GM12878 (cell line): ENCODE measurements around the gene ADSS1. TPM values are rescaled to one million over a fixed set of nuclear protein-coding genes. Genes with fewer than 3 reads are reported as not detected.

ENCODE experiments used
- ATAC-seq: fragments of 200-7000 bp; cut with Tn5 transposase; 3 replicates; pipeline ENCODE4 v1.9.1; 2020; ENCODE audit warnings: mild to moderate bottlenecking, moderate library complexity
- Bru-seq: library from RNA; stranded (reverse); fragments of 400-500 nt; gene quantifications from one replicate; lab custom pipeline; 2021; lab: Mats Ljungman, UMichigan
- BruChase-seq, 2 experiments: library from RNA; stranded (reverse); fragments of 400-500 nt; gene quantifications; one replicate each; lab custom pipeline; 2021; lab: Mats Ljungman, UMichigan
- BruUV-seq: library from RNA; stranded (reverse); fragments of 400-500 nt; replicated peaks from 2 replicates; lab custom pipeline; 2021; lab: Mats Ljungman, UMichigan
- CTCF ChIA-PET: fragments of 300-600 bp; sonication (Branson Sonifier 250); formaldehyde crosslinking; extraction: SDS; loops from one replicate; lab custom pipeline; 2021; ENCODE audit warnings: inconsistent platforms; lab: Yijun Ruan, JAX
- POLR2A ChIA-PET: fragments of 350-600 bp; formaldehyde crosslinking; extraction: SDS; loops from one replicate; lab custom pipeline; 2021; ENCODE audit warnings: inconsistent platforms; lab: Charles Lee
- RAD21 ChIA-PET: fragments of 300-600 bp; sonication (Branson Sonifier 250); formaldehyde crosslinking; loops from one replicate; lab custom pipeline; 2023; ENCODE audit warnings: antibody characterized with exemption; ENCODE audit not compliant: unreplicated experiment; lab: Charles Lee
- SMC1A ChIA-PET: fragments of 300-600 bp; sonication (Branson Sonifier 250); formaldehyde crosslinking; loops from one replicate; lab custom pipeline; 2023; ENCODE audit not compliant: unreplicated experiment, uncharacterized antibody; lab: Charles Lee
- DNase-seq: peaks from one replicate; pipeline ENCODE4 v3.0.0-alpha.2; 2011; ENCODE audit warnings: low read depth, low spot score
- FAIRE-seq: peaks from 3 replicates; lab custom pipeline; 2011; peaks lifted over from hg19 to GRCh38; lab: Jason Lieb, UNC
- H2AFZ ChIP-seq: 2 replicates; pipeline ENCODE4 v1.6.0; 2011; ENCODE audit warnings: low read depth, low read length, control low read depth; ENCODE audit not compliant: control insufficient read depth
- H3K27ac ChIP-seq: 2 replicates; pipeline ENCODE4 v1.5.1; 2011; ENCODE audit warnings: control low read depth; ENCODE audit not compliant: control insufficient read depth, insufficient read depth
- H3K27me3 ChIP-seq, 2 experiments: replicated peaks in 1 of 2; 2 replicates each; pipeline versions ENCODE4 v1.6.0 to v1.6.1; 2011; ENCODE audit warnings: low read length in 1 of 2; ENCODE audit not compliant: control insufficient read depth in 2 of 2, insufficient read depth in 2 of 2
- H3K36me3 ChIP-seq, 2 experiments: 2 replicates each; pipeline ENCODE4 v1.5.1; 2011; ENCODE audit warnings: low read length in 1 of 2; ENCODE audit not compliant: control insufficient read depth in 2 of 2, insufficient read depth in 2 of 2
- H3K4me1 ChIP-seq: 2 replicates; pipeline ENCODE4 v1.6.1; 2011; ENCODE audit warnings: mild to moderate bottlenecking, low read length, moderate library complexity, mixed read lengths; ENCODE audit not compliant: control insufficient read depth, insufficient read depth
- H3K4me2 ChIP-seq: 2 replicates; pipeline ENCODE4 v1.6.0; 2011; ENCODE audit warnings: control low read depth; ENCODE audit not compliant: control insufficient read depth, insufficient read depth
- H3K4me3 ChIP-seq: fragments of 200-600 bp; sonication (generic); 2 replicates; pipeline ENCODE4 v1.5.1; 2016
- H3K79me2 ChIP-seq: 2 replicates; pipeline ENCODE4 v1.6.0; 2011; ENCODE audit warnings: low read length; ENCODE audit not compliant: control insufficient read depth, insufficient read depth
- H3K9ac ChIP-seq: 2 replicates; pipeline ENCODE4 v1.8.0; 2011; ENCODE audit warnings: low read length, control low read depth, mixed read lengths; ENCODE audit not compliant: control insufficient read depth, insufficient read depth
- H3K9me3 ChIP-seq: replicated peaks from 3 replicates; pipeline ENCODE4 v1.5.1; 2011; ENCODE audit warnings: mild to moderate bottlenecking, low read length; ENCODE audit not compliant: control insufficient read depth, insufficient read depth
- H4K20me1 ChIP-seq: 2 replicates; pipeline ENCODE4 v1.6.0; 2011; ENCODE audit not compliant: control insufficient read depth, insufficient read depth
- CREB1 ChIP-seq: IDR thresholded peaks from 2 replicates; pipeline ENCODE4 v1.6.1; 2012; ENCODE audit warnings: low read depth, mild to moderate bottlenecking, inconsistent platforms
- CREM ChIP-seq: IDR thresholded peaks from 2 replicates; pipeline ENCODE4 v1.6.1; 2014; ENCODE audit warnings: antibody characterized with exemption, low read depth
- DPF2 ChIP-seq: fragments of 450-650 bp; IDR thresholded peaks from 2 replicates; pipeline ENCODE4 v1.6.1; 2017; ENCODE audit warnings: mild to moderate bottlenecking
- EED ChIP-seq: sonication (generic); IDR thresholded peaks from 2 replicates; pipeline ENCODE4 v1.6.1; 2016; ENCODE audit warnings: antibody characterized with exemption, low read depth
- HCFC1 ChIP-seq: fragments of 150-350 bp; IDR thresholded peaks from 2 replicates; pipeline ENCODE4 v1.6.1; 2014; ENCODE audit warnings: low read length
- JUND ChIP-seq: IDR thresholded peaks from 2 replicates; pipeline ENCODE4 v1.6.1; 2012; ENCODE audit warnings: low read depth, mild to moderate bottlenecking, low read length, improper control_type of control experiment, moderate library complexity
- MEF2A ChIP-seq: IDR thresholded peaks from 2 replicates; pipeline ENCODE4 v1.6.1; 2011; ENCODE audit warnings: low read depth, mild to moderate bottlenecking, low read length, moderate library complexity; ENCODE audit not compliant: insufficient read depth
- MTA2 ChIP-seq: fragments of 450-650 bp; IDR thresholded peaks from 2 replicates; pipeline ENCODE4 v1.6.1; 2016; ENCODE audit warnings: low read depth, mild to moderate bottlenecking, moderate library complexity
- MXI1 ChIP-seq: fragments of 150-350 bp; IDR thresholded peaks from 2 replicates; pipeline ENCODE4 v1.6.1; 2011; ENCODE audit warnings: low read depth, mild to moderate bottlenecking, inconsistent platforms, low read length, improper control_type of control experiment
- MYB ChIP-seq: fragments of 150-350 bp; IDR thresholded peaks from 2 replicates; pipeline ENCODE4 v1.6.1; 2014; ENCODE audit warnings: mild to moderate bottlenecking, low read depth, low read length, borderline replicate concordance
- NBN ChIP-seq: fragments of 450-650 bp; IDR thresholded peaks from 2 replicates; pipeline ENCODE4 v1.6.1; 2016
- NFIC ChIP-seq: IDR thresholded peaks from 2 replicates; pipeline ENCODE4 v1.6.1; 2012; ENCODE audit warnings: low read depth, mild to moderate bottlenecking, inconsistent platforms, low read length, moderate library complexity
- RELA ChIP-seq: fragments of 450-650 bp; IDR thresholded peaks from 2 replicates; pipeline ENCODE4 v1.8.0; 2014; ENCODE audit warnings: borderline replicate concordance; ENCODE audit not compliant: partially characterized antibody
- RFX5 ChIP-seq: IDR thresholded peaks from 2 replicates; pipeline ENCODE4 v1.6.1; 2011; ENCODE audit warnings: low read depth, low read length, improper control_type of control experiment
- SRF ChIP-seq, 2 experiments: IDR thresholded peaks; 2 replicates each; pipeline ENCODE4 v1.6.1; 2011; ENCODE audit warnings: low read depth in 2 of 2, low read length in 2 of 2, mild to moderate bottlenecking in 1 of 2, moderate library complexity in 1 of 2
- TAF1 ChIP-seq: IDR thresholded peaks from 2 replicates; pipeline ENCODE4 v1.6.1; 2011; ENCODE audit warnings: mild to moderate bottlenecking, low read depth, low read length, borderline replicate concordance
- YY1 ChIP-seq: IDR thresholded peaks from 2 replicates; pipeline ENCODE4 v1.6.1; 2011; ENCODE audit warnings: low read depth, mild to moderate bottlenecking, low read length
- ZBTB40 ChIP-seq: fragments of 450-650 bp; IDR thresholded peaks from 2 replicates; pipeline ENCODE4 v1.6.1; 2016; ENCODE audit warnings: mild to moderate bottlenecking, moderate library complexity, borderline replicate concordance
- WGBS: methylation state at CpG from one replicate; pipeline ENCODE4 v1.1.6; 2016; ENCODE audit warnings: low lambda C conversion rate; ENCODE audit not compliant: insufficient replicate concordance, insufficient coverage; ENCODE audit errors: missing lambda C conversion rate; 5-methylcytosine and 5-hydroxymethylcytosine counted together
- in situ Hi-C: fragments of 300-500 bp; cut with MboI; formaldehyde crosslinking; loops from 9 replicates; pipeline ENCODE4 v1.14.3; 2018; ENCODE audit warnings: mixed read lengths
- intact Hi-C: fragments of 100-400 bp; cut with micrococcal nuclease; formaldehyde crosslinking; loops from one replicate; pipeline ENCODE4 v1.14.2; 2022; ENCODE audit not compliant: unreplicated experiment
- long read RNA-seq, 2 experiments: library from polyadenylated mRNA; unstranded; transcript quantifications; one replicate each; pipeline ENCODE4 v2.0.0, GENCODE V29; 2019 to 2020
- polyA minus RNA-seq, 3 experiments: library from RNA; depleted of rRNA, polyadenylated mRNA; stranded (reverse); fragments of >200 nt; gene quantifications; 2 replicates each; pipeline ENCODE4 v1.2.3, GENCODE V29; 2011
- polyA plus RNA-seq, 11 experiments: library from polyadenylated mRNA; depleted of rRNA in 4 of 11; unstranded in 6 of 11; stranded (reverse) in 5 of 11; fragments of >200 nt; fragmentation: Nextera tagmentation in 4 of 11; fragmentation: Illumina TruSeq in 1 of 11; extraction: Ambion mirVana in 4 of 11; extraction: Trizol in 1 of 11; gene quantifications; 1 replicate in 1 of 11; 2 replicates in 10 of 11; pipeline versions ENCODE4 v1.2.1 to v1.2.3, GENCODE V29; 2011 to 2016; ENCODE audit warnings: inconsistent platforms in 2 of 11, missing spikeins in 2 of 11, low read depth in 1 of 11
- total RNA-seq, 4 experiments: library from RNA; depleted of rRNA in 3 of 4; stranded (reverse); fragments of >200 nt in 3 of 4; fragmentation: Illumina TruSeq in 1 of 4; extraction: Trizol in 1 of 4; gene quantifications; 2 replicates each; pipeline versions ENCODE4 v1.2.1 to v1.2.3, GENCODE V29; 2013 to 2021

ADSS1 gene
- 0.96 TPM in 1 of 2 replicates, not detected in the other for total RNA-seq (2013; cell fraction: nucleolus; rRNA removed)
- total RNA-seq (2014; rRNA removed) (not detected in 2 replicates), total RNA-seq (2014; rRNA removed; fragmentation: Illumina TruSeq; extraction: Trizol) (not detected in 2 replicates), total RNA-seq (2021) (0.28 TPM in 1 of 2 replicates, not detected in the other), polyA plus RNA-seq (2011; rRNA removed) (0.19 and 0.39 TPM in 2 replicates), polyA plus RNA-seq (2014; fragmentation: Illumina TruSeq; extraction: Trizol) (0.12 TPM in 1 of 2 replicates, not detected in the other), polyA plus RNA-seq (2014; fragmentation: Nextera tagmentation; extraction: Ambion mirVana) (under 1 TPM in 1 of 2 experiments, not detected in 1; 0.11 TPM), polyA plus RNA-seq (2014; rRNA removed) (0.45 TPM in 1 of 2 replicates, not detected in the other), polyA plus RNA-seq (2016; fragmentation: Nextera tagmentation; extraction: Ambion mirVana) (not detected), polyA minus RNA-seq (2011; rRNA and poly(A)+ RNA removed) (0.10 TPM in 1 of 2 replicates, not detected in the other), Bru-seq, nascent RNA (percentile 11 among the genes with signal in this experiment), BruChase-seq, experiment 1, labeled RNA remaining after a 6-hour chase (percentile 8 among the genes with signal in this experiment), BruChase-seq, experiment 2, labeled RNA remaining after a 2-hour chase (percentile 11 among the genes with signal in this experiment)
- not detected for polyA plus RNA-seq (2011; ENCODE audit: low read depth)
- 0.08 and 0.21 TPM in 2 replicates for polyA plus RNA-seq (2011; cell fraction: cytosol; rRNA removed)
- polyA plus RNA-seq (2011; cell fraction: nucleus; rRNA removed) = 0.87 and 1.3 TPM in 2 replicates
- 0.22 and 0.65 TPM in 2 replicates for polyA plus RNA-seq (2012)
- polyA minus RNA-seq (2011; cell fraction: cytosol; rRNA and poly(A)+ RNA removed) = not detected in 2 replicates
- polyA minus RNA-seq (2011; cell fraction: nucleus; rRNA and poly(A)+ RNA removed) = 0.38 TPM in 1 of 2 replicates, not detected in the other
- long read RNA-seq, experiment 1 = 0 reads
- long read RNA-seq, experiment 2 = 0 reads

GRCh38 chr14:104723651-104724406, at the start of gene ADSS1:
Gene ADSS1, plus strand, starts transcription at chr14:104724229. Its CDS starts 42 bp downstream, at chr14:104724271.
- H4K20me1 ChIP-seq = no peaks in the 10 kb centered on the region
- CTCF ChIA-PET = interaction anchor here (0.6 to 1.2 kb wide), 2 partner anchors 15 to 102 kb away, joined by 4 to 5 read pairs; no protein-coding TSS in a partner anchor
- H3K9me3 ChIP-seq = no peaks in the 10 kb centered on the region
- ATAC-seq (peak; percentile 90), FAIRE-seq (no peak), DNase-seq (no peak)
- SMC1A ChIA-PET = interaction anchor here (1.2 to 1.3 kb wide), 2 partner anchors 25 to 29 kb away, joined by 3 to 4 read pairs; no protein-coding TSS in a partner anchor
- no peak within 1 kb of the TSS for H3K9ac ChIP-seq
- no peaks in the 10 kb centered on the region for H3K4me1 ChIP-seq
- peak within 1 kb of the TSS; percentile 73; the same call in 1 of the 2 replicates for H3K4me3 ChIP-seq
- RAD21 ChIA-PET = no interaction called here
- intact Hi-C loops (no loop called here), in situ Hi-C loops (no loop called here)
- no peak within 1 kb of the TSS for H3K27ac ChIP-seq
- peak within 1 kb of the TSS; percentile 79 for H2AFZ ChIP-seq
- no TSS peak for BruUV-seq
- peak within 1 kb of the TSS; percentile 87 for H3K4me2 ChIP-seq
- POLR2A ChIA-PET = no interaction called here
- H3K27me3 ChIP-seq = peaks cover 0 to 4% of the 10 kb centered on the region in 2 experiments; a peak in 1 of 4 replicates
- H3K36me3 ChIP-seq = no peaks in the 10 kb centered on the region
- H3K79me2 ChIP-seq = no peaks in the 10 kb centered on the region
- 2% methylated on average over 50 of the region's 82 CpGs for WGBS
- TF ChIP-seq MEF2A = no peak
- peak; percentile 74 for TF ChIP-seq YY1
- TF ChIP-seq NFIC = no peak
- TF ChIP-seq MYB = no peak
- TF ChIP-seq NBN = peak; percentile 27; the same call in 1 of the 2 replicates
- no peak for TF ChIP-seq ZBTB40
- no peak for TF ChIP-seq TAF1
- TF ChIP-seq DPF2 = no peak
- TF ChIP-seq CREB1 = no peak
- no peak for TF ChIP-seq MXI1
- no peak for TF ChIP-seq HCFC1
- no peak for TF ChIP-seq CREM
- no peak for TF ChIP-seq RFX5
- TF ChIP-seq MTA2 = no peak
- TF ChIP-seq RELA = no peak
- no peak for TF ChIP-seq JUND
- no peak for TF ChIP-seq SRF (IDR thresholded peaks at IDR 0.05; ENCODE audit: low read depth in 2 of 2, low read length in 2 of 2)
- TF ChIP-seq EED = no peak
